ENCODE data around the gene SLC22A31.
A peak's percentile ranks its signal among the peaks of the same experiment; 100 is the strongest.
"Not testable (repeated sequence)": the region's sequence is repeated elsewhere in the genome, so short reads cannot be mapped to it uniquely, and the experiment has no call there.

The SLC22A31 gene

DNA sequence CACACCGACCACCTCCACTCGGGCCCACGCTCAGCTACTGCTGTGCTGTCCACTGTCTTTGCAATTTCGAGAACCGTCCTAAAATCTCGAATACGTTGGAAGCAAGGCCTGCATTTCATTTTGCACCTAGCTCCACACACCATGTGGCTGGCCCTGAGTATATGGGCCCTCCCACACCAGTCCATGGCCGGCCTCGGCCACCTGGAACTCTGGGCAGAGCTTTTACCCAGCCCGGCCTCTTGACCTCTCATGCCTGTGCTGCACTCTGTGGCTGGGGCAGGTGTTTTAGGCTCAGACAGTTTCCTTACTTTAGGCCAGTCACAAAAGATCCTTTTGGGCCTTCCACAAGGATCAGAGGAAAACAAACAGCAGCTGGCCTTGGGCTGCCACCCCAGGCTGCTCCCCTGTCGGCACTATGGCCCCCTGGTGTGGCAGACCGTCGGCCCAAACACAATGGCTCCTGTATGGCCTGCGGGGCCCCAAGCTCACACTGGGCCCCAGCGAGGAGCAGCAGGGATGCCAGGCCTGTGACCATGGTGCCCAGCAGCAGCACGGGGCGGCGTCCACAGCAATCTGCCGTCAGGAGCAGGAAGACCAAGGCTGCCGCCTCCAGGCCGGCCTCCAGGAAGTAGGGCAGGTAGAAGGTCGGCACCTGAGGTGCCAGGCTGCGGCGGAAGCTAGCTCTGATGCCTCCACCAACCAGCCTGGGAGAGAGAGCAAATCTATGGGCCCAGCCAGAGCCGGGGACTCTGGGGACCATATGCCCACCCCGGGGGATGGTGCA lies 2.5 kb downstream of the SLC22A31 start:
- H3K36me3 ChIP-seq (ENCODE audit: control insufficient read depth, insufficient read depth, low read length, severe bottlenecking): no peaks in the 10 kb centered on the region
- peaks cover 28% of the 10 kb centered on the region for H3K27me3 ChIP-seq (replicated peaks; ENCODE audit: control insufficient read depth, insufficient read depth, low read length)
- peaks cover 6% of the 10 kb centered on the region for H3K4me1 ChIP-seq (ENCODE audit: control insufficient read depth, insufficient read depth, low read length)
- DNase-seq (ENCODE audit: low read depth): no peak
- peaks cover 5% of the 10 kb centered on the region for H3K9me3 ChIP-seq (ENCODE audit: control insufficient read depth, low read length)
- H3K4me3 ChIP-seq (ENCODE audit: low read length): no peak overlapping the region
- H3K9ac ChIP-seq (ENCODE audit: low read length): no peak overlapping the region

- H3K4me3 ChIP-seq (ENCODE audit: low read length): no peak overlapping the region
- DNase-seq (ENCODE audit: low read depth): no peak
- peaks cover 6% of the 10 kb centered on the region for H3K4me1 ChIP-seq (ENCODE audit: control insufficient read depth, insufficient read depth, low read length)
- H3K27me3 ChIP-seq (replicated peaks; ENCODE audit: control insufficient read depth, insufficient read depth, low read length): peaks cover 23% of the 10 kb centered on the region
- H3K9me3 ChIP-seq (ENCODE audit: control insufficient read depth, low read length): no peaks in the 10 kb centered on the region
- no peaks in the 10 kb centered on the region for H3K36me3 ChIP-seq (ENCODE audit: control insufficient read depth, insufficient read depth, low read length, severe bottlenecking)
- no peak overlapping the region for H3K9ac ChIP-seq (ENCODE audit: low read length)
Measured at GRCh38 chr16:89197033-89197632, 3.2 kb downstream of the SLC22A31 start.

GRCh38 chr16:89195521-89196171 lies 4.7 kb downstream of the SLC22A31 start:
- Histone ChIP-seq H3K27me3 (replicated peaks; ENCODE audit: control insufficient read depth, insufficient read depth, low read length) (peaks cover 24% of the 10 kb centered on the region), H3K4me1 (ENCODE audit: control insufficient read depth, insufficient read depth, low read length) (peaks cover 6% of the 10 kb centered on the region), H3K36me3 (ENCODE audit: control insufficient read depth, insufficient read depth, low read length, severe bottlenecking) (no peaks in the 10 kb centered on the region), H3K4me3 (ENCODE audit: low read length) (no peak overlapping the region), H3K9ac (ENCODE audit: low read length) (no peak overlapping the region), H3K9me3 (ENCODE audit: control insufficient read depth, low read length) (no peaks in the 10 kb centered on the region)
- DNase-seq (ENCODE audit: low read depth): no peak

DNA sequence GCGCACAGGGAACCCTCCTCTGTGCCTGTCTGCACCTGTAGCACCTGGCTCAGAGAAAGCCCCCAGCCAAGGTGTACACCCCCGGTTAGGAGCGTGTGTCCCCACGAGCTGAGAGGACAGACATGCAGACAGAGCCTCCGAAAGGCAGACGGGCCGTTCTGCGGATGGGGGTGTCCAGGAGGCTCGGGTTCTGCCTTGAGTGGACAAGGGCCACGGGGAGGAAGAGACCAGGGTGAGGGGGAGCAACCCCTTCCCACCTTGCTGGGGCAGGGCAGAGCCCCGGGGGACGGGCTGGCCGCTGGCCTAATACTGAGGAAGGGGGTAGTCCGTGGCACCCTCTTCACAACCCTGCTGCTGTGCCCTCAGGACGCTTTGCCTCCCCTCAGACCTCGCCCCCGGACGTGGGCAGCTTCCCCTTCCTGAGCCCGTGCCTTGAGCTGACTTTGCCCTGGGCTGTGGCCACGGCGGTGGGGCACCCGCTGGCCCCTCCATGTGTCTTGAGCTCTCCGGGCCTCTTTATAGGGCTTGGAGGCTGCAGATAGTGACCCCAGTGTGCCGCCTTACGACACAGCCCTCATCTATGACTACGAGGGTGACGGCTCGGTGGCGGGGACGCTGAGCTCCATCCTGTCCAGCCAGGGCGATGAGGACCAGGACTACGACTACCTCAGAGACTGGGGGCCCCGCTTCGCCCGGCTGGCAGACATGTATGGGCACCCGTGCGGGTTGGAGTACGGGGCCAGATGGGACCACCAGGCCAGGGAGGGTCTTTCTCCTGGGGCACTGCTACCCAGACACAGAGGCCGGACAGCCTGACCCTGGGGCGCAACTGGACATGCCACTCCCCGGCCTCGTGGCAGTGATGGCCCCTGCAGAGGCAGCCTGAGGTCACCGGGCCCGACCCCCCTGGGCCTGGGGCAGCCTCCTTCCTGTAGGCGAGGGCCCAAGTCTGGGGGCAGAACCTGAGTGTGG lies 5.7 kb downstream of the SLC22A31 start:
- H3K9ac ChIP-seq (ENCODE audit: low read length): no peak overlapping the region
- H3K4me3 ChIP-seq (ENCODE audit: low read length): no peak overlapping the region
- no peaks in the 10 kb centered on the region for H3K9me3 ChIP-seq (ENCODE audit: control insufficient read depth, low read length)
- H3K27me3 ChIP-seq (replicated peaks; ENCODE audit: control insufficient read depth, insufficient read depth, low read length): peaks cover 16% of the 10 kb centered on the region
- no peak for DNase-seq (ENCODE audit: low read depth)
- H3K36me3 ChIP-seq (ENCODE audit: control insufficient read depth, insufficient read depth, low read length, severe bottlenecking): no peaks in the 10 kb centered on the region
- H3K4me1 ChIP-seq (ENCODE audit: control insufficient read depth, insufficient read depth, low read length): no peaks in the 10 kb centered on the region

- Histone ChIP-seq H3K4me1 (ENCODE audit: control insufficient read depth, insufficient read depth, low read length) (no peaks in the 10 kb centered on the region), H3K36me3 (ENCODE audit: control insufficient read depth, insufficient read depth, low read length, severe bottlenecking) (no peaks in the 10 kb centered on the region), H3K4me3 (ENCODE audit: low read length) (no peak overlapping the region), H3K27me3 (replicated peaks; ENCODE audit: control insufficient read depth, insufficient read depth, low read length) (peaks cover 7% of the 10 kb centered on the region), H3K9me3 (ENCODE audit: control insufficient read depth, low read length) (no peaks in the 10 kb centered on the region), H3K9ac (ENCODE audit: low read length) (no peak overlapping the region)
- no peak for DNase-seq (ENCODE audit: low read depth)
Measured at GRCh38 chr16:89193576-89194293, 6.6 kb downstream of the SLC22A31 start.

DNA sequence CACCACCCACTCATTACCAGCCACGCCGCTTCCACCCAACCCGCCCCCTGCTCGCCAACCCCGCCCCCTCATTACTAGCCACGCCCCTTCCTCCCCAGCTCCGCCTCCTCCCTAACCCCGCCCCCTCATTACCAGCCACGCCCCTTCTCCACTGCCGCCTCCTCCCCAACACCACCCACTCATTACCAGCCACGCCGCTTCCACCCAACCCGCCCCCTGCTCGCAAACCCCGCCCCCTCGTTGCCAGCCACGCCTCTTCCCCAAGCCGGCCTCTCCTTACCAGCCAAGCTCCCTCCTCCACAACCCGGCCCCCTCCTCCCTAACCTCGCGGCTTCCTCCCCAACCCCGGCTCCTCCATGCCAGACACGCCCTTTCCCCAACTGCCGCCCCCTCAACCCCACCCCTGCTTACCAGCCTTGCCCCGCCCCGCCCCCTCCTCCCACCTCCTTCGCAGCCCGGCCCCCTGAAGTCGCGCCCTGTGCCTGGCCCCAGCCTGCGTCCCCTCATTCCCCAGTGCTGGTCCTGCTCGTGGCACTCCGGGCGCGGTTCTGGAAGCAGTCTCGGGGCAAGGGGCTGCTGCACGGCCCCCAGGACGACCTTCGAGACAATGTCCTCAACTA lies 7.3 kb downstream of the SLC22A31 start:
- DNase-seq (ENCODE audit: low read depth): no peak
- H3K9ac ChIP-seq (ENCODE audit: low read length): no peak overlapping the region

GRCh38 chr16:89192186-89192955 lies 8.0 kb downstream of the SLC22A31 start:
- peak overlapping the region; percentile 60 for H3K9ac ChIP-seq (ENCODE audit: low read length)
- not testable (repeated sequence) for H3K27me3 ChIP-seq (replicated peaks; ENCODE audit: control insufficient read depth, insufficient read depth, low read length); H3K4me1 ChIP-seq (ENCODE audit: control insufficient read depth, insufficient read depth, low read length); H3K9me3 ChIP-seq (ENCODE audit: control insufficient read depth, low read length); H3K36me3 ChIP-seq (ENCODE audit: control insufficient read depth, insufficient read depth, low read length, severe bottlenecking)
- H3K4me3 ChIP-seq (ENCODE audit: low read length): peak overlapping the region; percentile 68
- DNase-seq (ENCODE audit: low read depth): peak; percentile 93

More for the DNA sequence above, 7.3 kb downstream of the SLC22A31 start:
- peaks cover 5% of the 10 kb centered on the region for H3K27me3 ChIP-seq (replicated peaks; ENCODE audit: control insufficient read depth, insufficient read depth, low read length)
- H3K36me3 ChIP-seq (ENCODE audit: control insufficient read depth, insufficient read depth, low read length, severe bottlenecking): no peaks in the 10 kb centered on the region
- H3K9me3 ChIP-seq (ENCODE audit: control insufficient read depth, low read length): no peaks in the 10 kb centered on the region
- H3K4me3 ChIP-seq (ENCODE audit: low read length): no peak overlapping the region
- H3K4me1 ChIP-seq (ENCODE audit: control insufficient read depth, insufficient read depth, low read length): no peaks in the 10 kb centered on the region

DNA sequence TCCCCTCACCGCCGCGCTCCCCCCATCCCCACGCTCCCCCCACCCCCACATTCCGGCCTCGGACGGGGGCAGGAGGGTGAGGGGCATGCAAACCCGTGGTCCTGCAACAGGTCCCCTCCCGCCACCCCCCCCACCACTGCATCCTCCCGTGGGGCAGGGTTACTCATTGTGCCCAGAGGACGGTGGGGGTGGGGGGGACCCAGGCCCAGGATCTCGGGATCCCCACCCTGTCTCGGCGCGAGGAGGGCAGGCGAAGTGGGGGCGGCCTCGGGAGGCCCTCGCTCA lies 8.5 kb downstream of the SLC22A31 start:
- Histone ChIP-seq H3K4me1 (ENCODE audit: control insufficient read depth, insufficient read depth, low read length) (no peaks in the 10 kb centered on the region), H3K36me3 (ENCODE audit: control insufficient read depth, insufficient read depth, low read length, severe bottlenecking) (no peaks in the 10 kb centered on the region), H3K4me3 (ENCODE audit: low read length) (peak overlapping the region; percentile 68), H3K9ac (ENCODE audit: low read length) (peak overlapping the region; percentile 60), H3K9me3 (ENCODE audit: control insufficient read depth, low read length) (no peaks in the 10 kb centered on the region), H3K27me3 (replicated peaks; ENCODE audit: control insufficient read depth, insufficient read depth, low read length) (peaks cover 5% of the 10 kb centered on the region)
- no peak for DNase-seq (ENCODE audit: low read depth)

DNA sequence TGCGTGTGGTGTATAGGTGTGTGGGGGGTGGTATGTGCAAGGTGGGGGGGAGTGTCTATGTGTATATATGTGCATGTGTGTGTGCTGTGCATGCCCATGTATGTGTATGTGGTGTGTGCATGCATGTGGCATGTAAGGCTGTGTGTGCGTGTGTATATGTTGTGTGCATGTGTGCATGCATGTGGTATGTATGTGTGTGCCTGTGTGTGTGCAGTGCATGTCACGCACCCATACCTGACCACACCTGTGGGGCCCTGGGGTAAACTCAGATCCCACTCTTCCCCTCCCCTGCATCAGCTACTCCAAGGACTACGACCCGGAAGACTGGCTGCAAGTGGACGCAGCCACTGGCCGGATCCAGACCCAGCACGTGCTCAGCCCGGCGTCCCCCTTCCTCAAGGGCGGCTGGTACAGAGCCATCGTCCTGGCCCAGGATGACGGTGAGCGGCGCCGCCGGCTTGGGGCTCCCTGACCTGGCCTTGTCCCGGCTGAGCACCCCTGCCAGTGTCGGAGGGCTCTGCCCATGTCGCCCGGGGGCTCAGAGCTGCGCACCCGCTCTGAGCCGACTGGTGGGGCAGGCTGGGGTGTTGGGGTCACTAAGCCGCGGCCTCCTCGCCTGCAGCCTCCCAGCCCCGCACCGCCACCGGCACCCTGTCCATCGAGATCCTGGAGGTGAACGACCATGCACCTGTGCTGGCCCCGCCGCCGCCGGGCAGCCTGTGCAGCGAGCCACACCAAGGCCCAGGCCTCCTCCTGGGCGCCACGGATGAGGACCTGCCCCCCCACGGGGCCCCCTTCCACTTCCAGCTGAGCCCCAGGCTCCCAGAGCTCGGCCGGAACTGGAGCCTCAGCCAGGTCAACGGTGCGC lies 9.1 kb downstream of the SLC22A31 start:
- no peak overlapping the region for H3K4me3 ChIP-seq (ENCODE audit: low read length)
- H3K9me3 ChIP-seq (ENCODE audit: control insufficient read depth, low read length): no peaks in the 10 kb centered on the region
- no peak for DNase-seq (ENCODE audit: low read depth)
- H3K4me1 ChIP-seq (ENCODE audit: control insufficient read depth, insufficient read depth, low read length): no peaks in the 10 kb centered on the region
- no peaks in the 10 kb centered on the region for H3K36me3 ChIP-seq (ENCODE audit: control insufficient read depth, insufficient read depth, low read length, severe bottlenecking)
- no peak overlapping the region for H3K9ac ChIP-seq (ENCODE audit: low read length)
- H3K27me3 ChIP-seq (replicated peaks; ENCODE audit: control insufficient read depth, insufficient read depth, low read length): peaks cover 5% of the 10 kb centered on the region

Data from adipocyte (in vitro differentiated cells).